ENCODE results near the gene CBLN1.

The CBLN1 gene

GRCh38 chr16:49274591-49274990 is 7.0 kb downstream of the CBLN1 start:
- no peak overlapping the region for H3K27ac ChIP-seq
- TF ChIP-seq CTCF (IDR thresholded peaks at IDR 0.05), result no peak
- DNase-seq (ENCODE audit: low spot score), result no peak

GRCh38 chr16:49273771-49274170 is 7.9 kb downstream of the CBLN1 start:
- Histone ChIP-seq H3K4me3 (no peak overlapping the region), H3K27ac (no peak overlapping the region)
- no peak for TF ChIP-seq CTCF (IDR thresholded peaks at IDR 0.05)
- no peak for DNase-seq (ENCODE audit: low spot score)

More at GRCh38 chr16:49274591-49274990, 7.0 kb downstream of the CBLN1 start:
- H3K4me3 ChIP-seq, result no peak overlapping the region

GRCh38 chr16:49271363-49271762 is 10.3 kb downstream of the CBLN1 start:
- no peak for TF ChIP-seq CTCF (IDR thresholded peaks at IDR 0.05)
- no peak for DNase-seq (ENCODE audit: low spot score)

GRCh38 chr16:49269201-49269600 is 12.4 kb downstream of the CBLN1 start:
- Histone ChIP-seq H3K27ac (no peak overlapping the region), H3K4me3 (no peak overlapping the region)
- TF ChIP-seq CTCF (IDR thresholded peaks at IDR 0.05), result no peak
- no peak for DNase-seq (ENCODE audit: low spot score)

More at GRCh38 chr16:49271363-49271762, 10.3 kb downstream of the CBLN1 start:
- Histone ChIP-seq H3K4me3 (no peak overlapping the region), H3K27ac (no peak overlapping the region)

GRCh38 chr16:49268667-49269066 is 13.0 kb downstream of the CBLN1 start:
- H3K27ac ChIP-seq, result no peak overlapping the region
- no peak for DNase-seq (ENCODE audit: low spot score)
- H3K4me3 ChIP-seq, result no peak overlapping the region
- no peak for TF ChIP-seq CTCF (IDR thresholded peaks at IDR 0.05)

GRCh38 chr16:49262501-49262900 is 19.1 kb downstream of the CBLN1 start:
- DNase-seq (ENCODE audit: low spot score), result no peak
- no peak for TF ChIP-seq CTCF (IDR thresholded peaks at IDR 0.05)
- no peak overlapping the region for H3K27ac ChIP-seq
- H3K4me3 ChIP-seq, result no peak overlapping the region

- no peak for DNase-seq (ENCODE audit: low spot score)
- TF ChIP-seq CTCF (IDR thresholded peaks at IDR 0.05), result no peak
- no peak overlapping the region for H3K4me3 ChIP-seq
- no peak overlapping the region for H3K27ac ChIP-seq
These were observed 19.7 kb downstream of the CBLN1 start for GRCh38 chr16:49261930-49262329.

Data from coronary artery (tissue), 2 donors.